ENCODE results near the gene BCO2. TPM values are rescaled to one million over a fixed set of nuclear protein-coding genes. Genes with fewer than 3 reads are reported as not detected.

The BCO2 gene
- total RNA-seq, 1 experiment from 2014 or later, result 0.31 TPM

- H2BK15ac ChIP-seq (ENCODE audit: low read depth, low read length), result no peak overlapping the region
- no peak overlapping the region for H4K8ac ChIP-seq (replicated peaks; ENCODE audit: insufficient read length, low read depth, low read length)
- no peak overlapping the region for H2BK120ac ChIP-seq (ENCODE audit: low read depth, low read length, poor library complexity, severe bottlenecking)
- H3K27ac Mint-ChIP-seq, result no peak overlapping the region
- H3K23me2 ChIP-seq (ENCODE audit: insufficient read length, low read depth, low read length, poor library complexity, severe bottlenecking), result no peaks in the 10 kb centered on the region
- no peak overlapping the region for H2BK12ac ChIP-seq (ENCODE audit: insufficient read length, low read depth, low read length)
- no peak overlapping the region for H3K27ac ChIP-seq (ENCODE audit: insufficient read length, low read depth, low read length)
- no peaks in the 10 kb centered on the region; a peak in 2 of 5 replicates for H3K9me3 Mint-ChIP-seq
- H3K4me1 Mint-ChIP-seq, result no peaks in the 10 kb centered on the region
- TF ChIP-seq CTCF (conservative IDR thresholded peaks at IDR 0.05), result no peak
- H2AK5ac ChIP-seq (ENCODE audit: insufficient read length, low read length), result no peak overlapping the region
- no peak overlapping the region for H3K4me3 Mint-ChIP-seq
- no peak overlapping the region for H2BK20ac ChIP-seq (ENCODE audit: low read depth, low read length, poor library complexity, severe bottlenecking)
- no peak overlapping the region for H3K9ac ChIP-seq (ENCODE audit: extremely low read depth, insufficient read length, low read length)
- H4K91ac ChIP-seq (ENCODE audit: insufficient read length, low read depth, low read length), result no peak overlapping the region
- H3K79me2 ChIP-seq (ENCODE audit: insufficient read depth, low read length), result no peaks in the 10 kb centered on the region
- H2BK5ac ChIP-seq (ENCODE audit: insufficient read length, low read length), result no peak overlapping the region
- no peaks in the 10 kb centered on the region for H3K4me1 ChIP-seq (ENCODE audit: insufficient read depth, low read length)
- no CpG with 5 or more reads among the region's 2 CpGs for WGBS (ENCODE audit: extremely low coverage, insufficient read length, low lambda C conversion rate)
- no peak overlapping the region for H3K14ac ChIP-seq (ENCODE audit: insufficient read depth, low read length)
- DNase-seq, result no peak
- no peaks in the 10 kb centered on the region for H3K9me3 ChIP-seq (ENCODE audit: control insufficient read depth, low read depth, low read length)
- H3T11ph ChIP-seq (ENCODE audit: low read length), result no peak overlapping the region
- H3K56ac ChIP-seq (ENCODE audit: insufficient read length, low read depth, low read length), result no peak overlapping the region
- no peak overlapping the region for H4K5ac ChIP-seq (ENCODE audit: insufficient read length, low read depth, low read length)
- no peaks in the 10 kb centered on the region for H3K36me3 Mint-ChIP-seq (ENCODE audit: insufficient read depth in 1 of 3, low read depth in 3 of 3)
- H3K27me3 Mint-ChIP-seq (ENCODE audit: low read depth), result peaks cover 14% of the 10 kb centered on the region
- no peak overlapping the region for H3K4ac ChIP-seq (ENCODE audit: low read depth, low read length)
- no peak overlapping the region for H3K18ac ChIP-seq (ENCODE audit: insufficient read length, low read depth, low read length)
- no peaks in the 10 kb centered on the region for H4K20me1 ChIP-seq (ENCODE audit: control insufficient read depth, insufficient read depth, insufficient read length)
- H2AFZ ChIP-seq (ENCODE audit: low read length), result no peak overlapping the region
- H3K27me3 ChIP-seq (ENCODE audit: insufficient read depth, low read length), result no peaks in the 10 kb centered on the region
- H3K4me2 ChIP-seq (ENCODE audit: insufficient read depth, insufficient read length, low read length), result no peak overlapping the region
- H3K79me1 ChIP-seq (ENCODE audit: insufficient read depth, low read depth, low read length, poor library complexity, severe bottlenecking), result no peaks in the 10 kb centered on the region
- no peak overlapping the region for H3K23ac ChIP-seq (ENCODE audit: insufficient read length, low read depth, low read length)
Observed at GRCh38 chr11:112195951-112196351, 20.6 kb downstream of the BCO2 start.
